NCI-H345 treated with DMSO at 0.1 percent for 48 hours (cell line): Measurements from ENCODE around the gene ATP2B2.

Experiments
- DNase-seq: peaks from one replicate; lab custom pipeline; 2025; ENCODE audit not compliant: unreplicated experiment; lab: John Stamatoyannopoulos, UW

Gene ATP2B2

GRCh38 chr3:10334459-10334858, 170.9 kb downstream of the ATP2B2 start:
- DNase-seq: no peak

DNA sequence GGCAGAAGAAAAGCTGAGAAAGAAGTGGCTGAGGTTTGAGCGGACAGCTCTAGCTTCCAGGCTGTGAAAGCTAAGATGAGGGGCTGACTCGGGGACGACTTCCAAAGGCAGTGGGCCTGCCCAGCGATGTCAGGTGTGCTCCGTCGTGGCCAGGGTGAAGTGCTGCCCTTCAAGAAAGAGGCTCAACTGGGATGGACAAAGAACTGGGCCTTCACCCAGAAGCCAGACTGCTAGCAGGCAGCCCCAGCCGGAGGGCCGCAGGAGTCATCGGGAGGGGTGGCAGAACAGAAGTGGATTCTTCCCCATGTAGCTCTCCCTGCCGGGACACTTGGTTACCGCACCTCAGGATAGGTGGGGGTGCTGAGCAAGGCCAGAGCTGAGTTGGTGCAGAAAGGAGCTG, 171.3 kb downstream of the ATP2B2 start:
- DNase-seq: no peak

GRCh38 chr3:10333349-10333650, 172.1 kb downstream of the ATP2B2 start:
- no peak for DNase-seq

DNA sequence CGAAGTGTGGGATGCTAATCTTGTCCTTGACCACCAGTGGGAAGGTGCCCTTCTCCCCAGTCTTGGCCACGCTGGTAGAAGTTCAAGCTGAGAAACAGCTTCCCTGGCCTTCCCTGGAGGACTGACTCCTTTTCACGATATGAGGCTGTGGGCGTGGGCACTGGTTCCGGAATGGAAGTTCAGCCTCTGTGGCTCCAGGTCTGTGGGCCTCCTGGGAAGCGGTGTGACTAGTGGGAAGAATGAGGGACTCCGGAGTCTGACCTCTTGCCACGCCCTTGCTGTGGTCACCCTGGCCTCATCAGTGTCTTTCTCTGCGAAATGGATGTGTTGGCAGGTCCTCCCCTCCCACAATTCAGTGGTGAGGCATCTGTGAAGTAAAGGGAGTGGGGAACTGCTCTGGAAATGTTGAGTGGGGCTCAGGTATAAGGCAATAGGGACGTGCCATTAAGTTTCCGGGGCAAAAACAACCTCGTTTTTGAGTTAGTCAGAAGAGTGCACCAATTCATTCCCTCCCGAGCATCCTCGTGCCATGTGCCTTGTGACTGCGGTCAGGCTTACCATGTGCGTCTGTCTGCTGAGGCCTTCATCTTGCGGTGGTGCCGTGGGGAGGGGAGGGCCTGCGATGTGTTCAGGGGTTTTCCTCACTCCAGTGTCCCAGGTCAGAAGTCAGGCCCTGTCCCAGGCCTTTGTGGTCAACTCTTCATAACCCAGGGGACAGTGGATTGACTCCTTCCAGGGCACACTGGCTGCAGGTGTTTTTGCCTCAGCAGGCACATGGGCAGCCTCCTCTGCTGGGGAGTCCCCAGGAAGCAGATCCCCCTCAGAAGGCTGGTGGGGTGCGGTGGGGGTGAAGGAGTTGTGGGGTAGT, 172.7 kb downstream of the ATP2B2 start:
- no peak for DNase-seq

GRCh38 chr3:10331320-10331719, 174.1 kb downstream of the ATP2B2 start:
- no peak for DNase-seq

DNA sequence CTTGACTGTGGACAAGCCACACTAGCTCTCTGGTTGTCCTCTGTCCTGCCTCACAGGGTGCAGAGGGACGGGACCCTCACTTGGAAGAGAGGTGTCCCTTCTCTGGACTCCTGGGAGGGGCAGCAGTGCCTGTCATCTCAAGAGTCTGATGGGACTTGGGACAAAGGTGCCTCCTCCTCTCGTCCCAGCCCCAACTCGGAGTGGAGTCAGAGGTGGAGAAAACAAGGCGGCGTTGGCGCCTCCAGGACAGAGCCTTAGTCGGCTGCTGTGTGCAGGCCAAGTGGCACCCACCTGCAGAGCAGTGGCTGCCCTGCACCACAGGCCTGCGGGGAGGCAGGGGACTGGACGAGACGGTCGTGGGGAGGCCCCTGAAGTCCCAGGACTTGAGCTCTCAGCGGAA, 175.1 kb downstream of the ATP2B2 start:
- no peak for DNase-seq

GRCh38 chr3:10329495-10330015, 175.8 kb downstream of the ATP2B2 start:
- DNase-seq: no peak

DNA sequence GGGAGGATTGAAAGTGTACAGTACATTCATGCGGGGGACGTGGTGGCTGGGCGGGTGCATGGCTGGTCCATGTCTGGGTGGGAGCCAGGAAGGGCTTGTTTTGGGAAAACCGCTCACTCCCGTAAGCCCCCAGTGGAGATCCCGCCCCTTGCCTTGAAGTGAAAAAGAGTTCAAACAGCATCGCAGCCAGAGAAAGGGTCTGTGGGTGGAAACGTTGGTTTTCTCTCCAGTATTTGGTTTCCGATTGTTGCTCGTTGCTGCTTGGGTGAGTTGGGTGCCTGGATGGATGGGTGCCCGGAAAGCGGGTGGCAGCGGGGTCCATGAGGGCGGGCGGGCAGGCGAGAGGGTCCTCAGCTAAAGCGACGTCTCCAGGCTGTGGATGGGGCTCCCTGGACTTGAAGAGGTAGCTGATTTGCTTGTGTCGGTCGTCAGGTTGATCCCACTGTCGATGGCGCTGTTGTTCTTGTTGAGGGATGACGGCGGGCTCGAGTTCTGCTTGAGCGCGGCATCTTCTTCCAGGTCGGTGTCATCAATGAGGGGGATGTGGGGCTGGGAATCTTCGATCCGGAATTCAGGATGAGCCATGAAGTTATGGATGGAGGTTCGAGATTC, 176.8 kb downstream of the ATP2B2 start:
- DNase-seq: no peak

DNA sequence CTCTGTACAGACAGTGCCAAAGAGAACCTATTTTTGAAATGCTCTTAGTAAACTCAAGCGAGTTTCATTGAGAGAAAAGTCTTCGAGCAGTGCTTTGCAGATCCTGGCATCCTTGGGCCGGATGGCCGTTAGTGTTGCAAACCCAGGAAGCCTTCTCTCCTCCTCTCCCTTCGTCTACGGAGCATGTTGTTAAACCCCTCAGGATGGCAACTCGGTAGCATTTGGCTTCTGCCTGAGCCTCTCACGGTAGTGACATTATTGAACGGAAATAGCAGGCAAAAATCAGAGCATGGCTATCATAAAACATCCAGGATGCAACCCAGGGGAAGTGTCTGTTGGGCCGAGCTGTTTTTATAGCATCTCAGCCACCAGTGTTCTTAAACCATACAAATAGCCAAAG, 177.8 kb downstream of the ATP2B2 start:
- no peak for DNase-seq

- no peak for DNase-seq
Observed at GRCh38 chr3:10322352-10322710, 183.1 kb downstream of the ATP2B2 start.

DNA sequence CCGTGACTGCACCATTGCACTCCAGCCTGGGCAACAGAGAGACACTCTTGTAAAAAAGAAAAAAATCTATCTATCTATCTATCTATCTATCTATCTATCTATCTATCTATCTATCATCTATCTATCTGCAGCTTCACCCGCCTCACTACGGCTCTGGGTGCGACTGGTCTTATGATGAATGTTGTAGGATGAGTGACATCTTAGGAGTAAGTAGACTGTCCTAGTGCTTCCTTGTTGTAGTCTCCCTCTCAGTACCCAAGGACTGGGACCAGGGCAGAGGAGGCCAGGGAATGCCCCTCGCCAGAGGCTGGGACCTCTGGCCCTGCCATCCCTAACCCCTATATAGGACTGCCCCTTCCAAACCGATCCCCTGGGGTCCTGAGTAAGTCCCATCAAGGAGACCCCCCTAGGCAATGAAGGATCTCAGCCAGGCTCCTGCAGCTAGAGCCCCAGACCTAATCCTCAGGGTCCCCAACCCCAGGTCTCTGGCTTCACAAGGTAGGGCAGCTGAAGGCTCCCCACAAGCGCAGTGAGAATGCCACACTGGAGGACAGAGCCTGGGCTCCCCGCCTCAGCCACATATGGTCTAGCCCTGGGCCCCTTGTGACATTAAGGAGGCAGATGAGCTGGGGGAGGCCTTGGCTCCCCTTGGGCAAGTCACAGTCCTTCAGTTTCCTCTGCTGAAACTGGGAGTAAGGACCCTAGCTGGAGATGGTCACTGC, 183.6 kb downstream of the ATP2B2 start:
- DNase-seq: no peak

- no peak for DNase-seq
Observed at GRCh38 chr3:10320320-10320677, 185.1 kb downstream of the ATP2B2 start.

- no peak for DNase-seq
Observed at GRCh38 chr3:10319804-10320203, 185.6 kb downstream of the ATP2B2 start.

GRCh38 chr3:10319251-10319650, 186.1 kb downstream of the ATP2B2 start:
- no peak for DNase-seq

DNA sequence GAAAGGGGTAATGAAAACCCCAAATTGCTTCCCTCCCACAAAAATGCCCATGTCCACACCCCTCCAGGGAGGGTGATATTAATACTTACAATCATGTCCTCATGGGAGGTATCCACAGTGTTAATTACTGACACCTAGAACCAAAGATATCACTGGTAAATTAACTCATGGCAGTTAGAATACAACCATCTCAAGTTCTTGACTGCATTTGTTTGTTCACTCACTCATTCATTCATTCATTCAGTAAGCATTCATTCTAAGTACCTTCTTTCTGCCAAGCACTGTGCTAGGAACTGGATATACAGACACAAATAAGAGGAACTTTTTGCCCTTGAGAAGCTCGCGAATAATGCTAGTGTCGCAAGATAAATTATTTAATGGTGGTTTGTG, 187.4 kb downstream of the ATP2B2 start:
- DNase-seq: no peak

- no peak for DNase-seq
Observed at GRCh38 chr3:10317311-10317960, 187.9 kb downstream of the ATP2B2 start.

DNA sequence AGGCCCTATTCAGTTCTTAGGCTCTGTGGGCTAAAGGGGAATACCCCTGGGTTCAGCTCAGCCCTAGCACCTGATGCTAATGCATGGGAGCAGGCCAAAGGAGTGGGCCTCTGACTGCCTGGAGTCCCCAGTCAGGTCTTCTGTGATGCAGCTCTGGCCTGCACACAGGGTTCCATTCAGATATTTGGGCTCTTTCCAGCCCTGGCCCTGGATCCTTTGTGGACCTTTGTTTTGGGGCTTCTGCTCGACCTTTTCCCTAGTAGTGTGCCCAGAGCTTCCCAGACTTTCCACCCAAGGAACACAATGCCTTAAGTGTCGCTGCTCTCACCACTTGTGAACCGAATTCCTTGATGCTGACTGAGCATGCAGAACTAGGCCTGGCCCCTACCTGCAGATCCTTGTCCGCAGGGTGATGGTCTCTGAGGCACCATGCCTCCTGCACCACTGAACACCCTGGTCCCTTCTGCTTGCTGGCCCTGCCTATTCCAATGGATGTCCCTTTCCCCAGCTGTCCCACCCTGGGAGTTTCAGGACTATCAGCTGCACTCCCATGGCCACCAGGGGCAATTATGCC, 189.5 kb downstream of the ATP2B2 start:
- DNase-seq: no peak

DNA sequence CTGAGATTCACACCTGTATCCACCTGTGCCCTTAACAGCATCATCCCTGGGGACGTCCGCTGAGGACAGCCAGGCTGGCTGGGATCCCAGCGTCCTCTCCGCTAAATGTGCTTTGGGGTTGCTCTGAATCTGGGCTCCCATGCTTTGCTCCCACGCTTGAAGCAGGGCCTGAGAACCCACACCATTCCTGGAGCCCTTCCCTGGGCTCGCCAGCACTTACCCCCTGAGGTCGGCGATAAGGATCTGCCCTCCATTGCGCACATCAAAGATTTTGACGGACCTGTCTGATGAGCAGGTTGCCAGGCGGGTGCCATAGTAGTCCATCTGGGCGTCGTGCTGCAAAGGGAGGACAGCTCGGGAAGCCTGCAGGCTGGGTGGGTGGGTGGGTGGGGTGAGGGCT, 190.3 kb downstream of the ATP2B2 start:
- no peak for DNase-seq

GRCh38 chr3:10312861-10313260, 192.5 kb downstream of the ATP2B2 start:
- no peak for DNase-seq

DNA sequence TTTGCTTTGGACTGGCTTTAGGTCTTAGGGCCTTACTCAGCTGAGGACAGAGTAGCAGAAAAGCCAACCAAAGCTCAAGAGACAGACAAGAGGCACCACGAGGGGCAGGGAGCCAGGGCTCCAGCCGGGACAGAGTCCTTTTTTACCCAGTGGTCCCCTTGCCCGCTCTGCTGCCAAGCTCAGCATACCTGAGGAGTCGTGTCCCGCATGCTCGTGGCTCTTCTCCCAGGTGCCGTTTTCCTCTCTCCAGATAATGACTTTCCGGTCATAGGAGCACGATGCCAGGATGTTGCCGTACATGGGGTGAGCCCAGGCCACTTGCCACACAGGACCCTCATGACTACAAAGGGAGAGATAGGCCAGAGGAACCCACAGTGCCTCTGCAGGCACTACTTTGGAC, 193.0 kb downstream of the ATP2B2 start:
- no peak for DNase-seq

DNA sequence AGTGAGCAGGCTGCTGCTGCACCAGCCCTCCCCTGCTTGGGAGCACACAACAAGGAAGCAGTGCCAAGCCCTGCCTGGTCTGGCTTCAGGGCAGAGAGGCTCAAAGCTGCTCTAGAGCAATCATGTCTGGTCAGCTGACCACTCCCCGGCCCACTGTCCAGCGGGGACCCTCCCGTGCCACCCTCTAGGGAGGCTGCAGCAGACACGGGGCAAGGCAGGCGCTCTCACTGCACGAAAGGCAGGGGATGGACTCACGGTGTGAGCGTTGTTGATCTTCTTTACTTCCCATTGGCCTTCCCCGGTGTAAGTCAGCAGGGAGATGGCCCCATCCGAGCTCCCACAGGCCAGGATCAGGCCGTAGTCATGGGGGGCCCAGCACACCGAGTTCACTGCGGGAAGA, 193.7 kb downstream of the ATP2B2 start:
- no peak for DNase-seq
